ENCODE measurements around the gene NME9. TPM values are rescaled to one million over a fixed set of nuclear protein-coding genes. Genes with fewer than 3 reads are reported as not detected.
A peak's percentile ranks its signal among the peaks of the same experiment; 100 is the strongest.

The NME9 gene
- total and polyA plus RNA-seq, 4 donors, result 0.08 to 0.39 TPM; not detected in 2

GRCh38 chr3:138331143-138331894 lies 1.7 kb upstream of the NME9 start:
- no peak for TF ChIP-seq EGR1 (IDR thresholded peaks at IDR 0.05; ENCODE audit: low read depth in 2 of 2)
- TF ChIP-seq REST (IDR thresholded peaks at IDR 0.05), result no peak
- TF ChIP-seq MAX (IDR thresholded peaks at IDR 0.05), result no peak
- no peak for TF ChIP-seq HNF4G (IDR thresholded peaks at IDR 0.05)
- no peak for TF ChIP-seq ATF3 (IDR thresholded peaks at IDR 0.05)
- TF ChIP-seq HNF4A (conservative IDR thresholded peaks at IDR 0.05), result no peak
- no peak for TF ChIP-seq NR2F2 (IDR thresholded peaks at IDR 0.05)
- TF ChIP-seq RXRA (IDR thresholded peaks at IDR 0.05), result no peak
- no peak for TF ChIP-seq JUND (IDR thresholded peaks at IDR 0.05)
- no peak for TF ChIP-seq ZBTB33 (IDR thresholded peaks at IDR 0.05)
- TF ChIP-seq TAF1 (conservative IDR thresholded peaks at IDR 0.05), result no peak
- Histone ChIP-seq H3K9ac (ENCODE audit: low read depth in 1 of 2, low read length in 2 of 2) (no peak overlapping the region), H3K27ac (ENCODE audit: low read depth in 1 of 2, low read length in 2 of 2) (no peak overlapping the region), H3K27me3 (ENCODE audit: control insufficient read depth in 4 of 4, insufficient read depth in 4 of 4, low read length in 3 of 4) (no peaks in the 10 kb centered on the region), H3K4me1 (ENCODE audit: control insufficient read depth in 4 of 4, insufficient read depth in 4 of 4, low read length in 3 of 4) (peaks cover 2 to 10% (median 5%) of the 10 kb centered on the region in 4 donors), H3K36me3 (ENCODE audit: control insufficient read depth in 4 of 4, insufficient read depth in 3 of 4, low read depth in 1 of 4, low read length in 3 of 4) (no peaks in the 10 kb centered on the region), H3K4me3 (ENCODE audit: low read depth in 1 of 3, low read length in 3 of 3) (no peak overlapping the region), H3K9me3 (ENCODE audit: control insufficient read depth in 4 of 4, low read length in 3 of 4) (no peaks in the 10 kb centered on the region)
- DNase-seq (ENCODE audit: low spot score), result no peak
- WGBS, result 91% methylated on average over 6 of the region's 6 CpGs

GRCh38 chr3:138329984-138330293 lies 288 bp upstream of the NME9 start:
- TF ChIP-seq ZBTB33 (IDR thresholded peaks at IDR 0.05) (no peak), JUND (IDR thresholded peaks at IDR 0.05) (no peak), RXRA (IDR thresholded peaks at IDR 0.05) (no peak), RAD21 (IDR thresholded peaks at IDR 0.05) (no peak), HNF4A (conservative IDR thresholded peaks at IDR 0.05) (no peak), EGR1 (IDR thresholded peaks at IDR 0.05; ENCODE audit: low read depth in 2 of 2) (no peak), REST (IDR thresholded peaks at IDR 0.05) (no peak), SP1 (IDR thresholded peaks at IDR 0.05) (no peak), TAF1 (conservative IDR thresholded peaks at IDR 0.05) (no peak), HNF4G (IDR thresholded peaks at IDR 0.05) (no peak)
- Histone ChIP-seq H3K9ac (ENCODE audit: low read depth in 1 of 2, low read length in 2 of 2) (no peak overlapping the region), H3K27me3 (ENCODE audit: control insufficient read depth in 4 of 4, insufficient read depth in 4 of 4, low read length in 3 of 4) (no peaks in the 10 kb centered on the region), H3K4me1 (ENCODE audit: control insufficient read depth in 4 of 4, insufficient read depth in 4 of 4, low read length in 3 of 4) (peaks cover 2 to 10% (median 5%) of the 10 kb centered on the region in 4 donors), H3K9me3 (ENCODE audit: control insufficient read depth in 4 of 4, low read length in 3 of 4) (no peaks in the 10 kb centered on the region), H3K4me3 (ENCODE audit: low read depth in 1 of 3, low read length in 3 of 3) (peak overlapping the region in 1 of 3 donors; percentile 62), H3K36me3 (ENCODE audit: control insufficient read depth in 4 of 4, insufficient read depth in 3 of 4, low read depth in 1 of 4, low read length in 3 of 4) (no peaks in the 10 kb centered on the region), H3K27ac (ENCODE audit: low read depth in 1 of 2, low read length in 2 of 2) (no peak overlapping the region)
- DNase-seq (ENCODE audit: low spot score), result no peak
- 21% methylated on average over 7 of the region's 7 CpGs for WGBS

All from liver (tissue), 9 donors.